B cell (primary cell): ENCODE measurements around the gene SLC2A10.

ENCODE experiments used
- CTCF ChIP-seq: fragments of 200-600 bp; IDR thresholded peaks from one replicate; pipeline ENCODE4 v1.8.0; 2022; ENCODE audit warnings: antibody characterized with exemption, mild to moderate bottlenecking
- EZH2 ChIP-seq: IDR thresholded peaks from 2 replicates; pipeline ENCODE4 v1.6.1; 2012; ENCODE audit warnings: borderline replicate concordance, low read depth, mild to moderate bottlenecking, moderate library complexity, low read length; ENCODE audit not compliant: insufficient read depth, poor library complexity, severe bottlenecking

- TF ChIP-seq EZH2: no peak
- TF ChIP-seq CTCF: no peak
Measured at GRCh38 chr20:46677608-46678007, 31.8 kb upstream of the SLC2A10 start.
